Adipocyte (in vitro differentiated cells): Measurements from ENCODE around the gene CFAP100.
A peak's percentile ranks its signal among the peaks of the same experiment; 100 is the strongest.

Experiments used
- DNase-seq: peaks from one replicate; pipeline ENCODE4 v3.0.0-alpha.2; 2015; ENCODE audit warnings: low read depth
- H3K27me3 ChIP-seq: replicated peaks from 2 replicates; pipeline ENCODE4 v1.7.0; 2013; ENCODE audit warnings: mild to moderate bottlenecking, low read length, moderate library complexity; ENCODE audit not compliant: control insufficient read depth, insufficient read depth
- H3K36me3 ChIP-seq: 2 replicates; pipeline ENCODE4 v1.7.0; 2013; ENCODE audit warnings: low read length, mild to moderate bottlenecking, moderate library complexity; ENCODE audit not compliant: control insufficient read depth, insufficient read depth, severe bottlenecking
- H3K4me1 ChIP-seq: 2 replicates; pipeline ENCODE4 v1.7.0; 2013; ENCODE audit warnings: mild to moderate bottlenecking, low read length, moderate library complexity; ENCODE audit not compliant: control insufficient read depth, insufficient read depth
- H3K4me3 ChIP-seq: 2 replicates; pipeline ENCODE4 v1.7.0; 2013; ENCODE audit warnings: mild to moderate bottlenecking, low read length, moderate library complexity
- H3K9ac ChIP-seq: 2 replicates; pipeline ENCODE4 v1.7.0; 2013; ENCODE audit warnings: mild to moderate bottlenecking, low read length, moderate library complexity
- H3K9me3 ChIP-seq: 2 replicates; pipeline ENCODE4 v1.7.0; 2013; ENCODE audit warnings: mild to moderate bottlenecking, low read length, moderate library complexity; ENCODE audit not compliant: control insufficient read depth

The CFAP100 gene

DNA sequence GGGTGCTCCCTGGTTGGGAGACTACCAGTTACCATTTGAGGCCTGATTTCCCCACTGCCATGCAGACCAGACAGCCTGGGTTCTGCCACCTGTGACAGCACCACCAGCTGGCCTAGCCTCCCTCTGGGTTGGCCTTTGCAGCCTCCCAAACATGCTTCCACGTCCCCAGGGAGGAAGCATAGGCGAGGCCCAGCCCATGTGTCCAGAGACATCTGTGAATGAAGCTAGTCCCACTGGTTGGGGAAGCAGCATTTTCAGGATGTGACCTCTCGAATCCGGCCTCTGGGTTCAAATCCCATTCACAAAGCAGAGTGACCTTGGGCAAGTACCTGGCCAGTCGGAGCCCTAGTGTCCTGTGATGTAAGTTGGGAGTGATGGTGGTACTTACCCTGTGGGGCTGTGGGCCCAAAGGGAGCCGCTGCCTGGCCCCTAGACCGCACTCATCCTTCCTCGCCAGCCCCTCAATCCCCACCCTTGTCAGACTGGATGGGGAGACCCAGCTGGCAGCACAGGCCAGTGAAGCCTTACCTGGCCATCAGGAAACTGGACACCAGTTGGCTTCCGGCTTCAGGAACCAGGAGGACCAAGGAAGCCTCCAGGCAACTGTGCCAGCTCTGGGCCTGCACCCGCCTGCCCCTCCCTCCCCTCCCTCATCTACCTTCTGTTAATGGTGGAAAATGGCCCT is 43.5 kb upstream of the CFAP100 start:
- Histone ChIP-seq H3K27me3 (no peaks in the 10 kb centered on the region), H3K36me3 (peaks cover 64% of the 10 kb centered on the region), H3K9me3 (no peaks in the 10 kb centered on the region), H3K4me1 (peaks cover 94% of the 10 kb centered on the region), H3K9ac (peak overlapping the region; percentile 96), H3K4me3 (no peak overlapping the region)
- no peak for DNase-seq

DNA sequence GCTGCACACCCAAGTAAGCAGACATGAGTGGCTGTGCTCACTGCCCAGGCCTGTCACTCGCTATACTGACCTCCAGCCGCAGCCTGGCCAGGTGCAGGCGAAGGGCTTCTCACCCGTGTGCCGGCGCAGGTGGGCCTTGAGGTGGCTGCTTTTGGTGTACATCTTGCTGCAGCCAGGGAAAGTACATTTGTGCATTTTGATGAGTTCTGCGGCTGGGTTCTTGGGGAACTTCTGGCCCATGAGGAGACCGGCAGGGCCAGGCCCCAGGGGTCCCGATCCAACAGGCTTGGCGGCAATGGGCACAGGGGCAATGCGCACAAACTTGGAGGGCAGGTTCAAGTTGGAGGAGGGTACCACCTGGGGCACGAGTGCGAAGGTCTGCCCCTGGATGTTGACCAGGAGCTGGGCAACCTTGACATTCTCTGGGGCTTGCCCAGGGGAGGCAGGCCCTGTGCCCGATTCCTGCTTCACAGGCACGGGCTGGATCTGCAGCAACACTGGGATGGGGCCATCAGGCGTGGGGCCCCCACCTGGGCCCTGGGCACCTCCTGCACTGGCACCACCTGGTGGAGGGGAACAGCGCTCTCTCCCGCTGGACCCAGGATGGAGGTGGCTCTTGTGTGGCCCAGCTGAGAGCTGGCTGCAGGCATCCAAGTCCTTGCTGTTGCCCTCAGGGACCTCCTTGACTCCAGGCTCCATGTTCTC is 42.8 kb upstream of the CFAP100 start:
- DNase-seq, result no peak
- no peaks in the 10 kb centered on the region for H3K27me3 ChIP-seq
- H3K4me1 ChIP-seq, result peaks cover 88% of the 10 kb centered on the region
- peak overlapping the region; percentile 96 for H3K9ac ChIP-seq
- H3K4me3 ChIP-seq, result no peak overlapping the region
- H3K9me3 ChIP-seq, result no peaks in the 10 kb centered on the region
- H3K36me3 ChIP-seq, result peaks cover 57% of the 10 kb centered on the region

DNA sequence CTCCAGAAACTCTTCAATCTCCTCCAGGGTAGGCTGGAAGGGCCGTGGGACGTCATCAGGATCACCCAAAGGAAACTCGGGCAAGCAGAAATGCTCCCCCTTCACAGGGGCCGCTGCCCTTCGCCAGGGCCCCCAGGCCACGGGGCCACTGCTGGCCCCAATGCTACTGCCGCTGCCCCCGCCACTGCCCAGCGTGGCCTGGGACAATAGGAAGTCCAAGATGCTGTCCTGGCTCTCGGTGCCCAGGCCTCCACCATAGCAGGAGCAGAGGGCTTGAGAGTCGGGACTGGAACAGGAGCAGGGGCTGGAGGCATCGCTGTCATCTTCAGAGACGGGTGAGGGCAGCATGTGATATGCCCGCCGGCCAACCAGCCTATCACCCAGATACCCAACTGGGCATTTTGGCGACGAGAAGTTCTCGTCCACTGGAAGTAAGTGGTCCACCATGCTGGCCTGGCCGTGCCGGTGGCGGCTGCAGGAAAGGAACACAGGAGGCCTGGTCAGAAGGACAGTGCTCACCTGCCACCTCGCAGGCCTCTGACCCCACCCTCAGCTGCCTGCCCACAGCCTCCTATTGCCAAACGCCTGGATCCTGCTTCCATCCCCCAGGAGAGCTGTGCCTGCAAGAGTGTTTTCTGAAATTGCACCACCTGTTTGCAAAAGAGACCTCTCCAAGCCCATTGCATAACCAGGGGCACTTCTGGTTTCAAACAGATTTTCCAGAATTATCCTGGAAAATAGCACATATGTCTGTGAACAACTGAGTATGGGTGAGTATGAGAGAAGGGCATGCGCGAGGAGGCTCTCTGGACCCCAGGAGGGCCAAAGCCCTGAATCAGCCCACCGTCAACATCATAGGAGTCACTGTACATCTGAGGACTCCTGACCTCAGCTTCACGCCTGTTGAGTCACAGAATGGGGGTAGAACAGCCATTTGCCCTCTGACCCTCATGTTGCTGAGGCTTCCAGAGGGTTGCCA is 41.9 kb upstream of the CFAP100 start:
- Histone ChIP-seq H3K4me1 (peaks cover 82% of the 10 kb centered on the region), H3K4me3 (peak overlapping the region; percentile 39), H3K9me3 (no peaks in the 10 kb centered on the region), H3K27me3 (no peaks in the 10 kb centered on the region), H3K36me3 (peaks cover 49% of the 10 kb centered on the region), H3K9ac (peak overlapping the region; percentile 96)
- DNase-seq, result no peak

DNA sequence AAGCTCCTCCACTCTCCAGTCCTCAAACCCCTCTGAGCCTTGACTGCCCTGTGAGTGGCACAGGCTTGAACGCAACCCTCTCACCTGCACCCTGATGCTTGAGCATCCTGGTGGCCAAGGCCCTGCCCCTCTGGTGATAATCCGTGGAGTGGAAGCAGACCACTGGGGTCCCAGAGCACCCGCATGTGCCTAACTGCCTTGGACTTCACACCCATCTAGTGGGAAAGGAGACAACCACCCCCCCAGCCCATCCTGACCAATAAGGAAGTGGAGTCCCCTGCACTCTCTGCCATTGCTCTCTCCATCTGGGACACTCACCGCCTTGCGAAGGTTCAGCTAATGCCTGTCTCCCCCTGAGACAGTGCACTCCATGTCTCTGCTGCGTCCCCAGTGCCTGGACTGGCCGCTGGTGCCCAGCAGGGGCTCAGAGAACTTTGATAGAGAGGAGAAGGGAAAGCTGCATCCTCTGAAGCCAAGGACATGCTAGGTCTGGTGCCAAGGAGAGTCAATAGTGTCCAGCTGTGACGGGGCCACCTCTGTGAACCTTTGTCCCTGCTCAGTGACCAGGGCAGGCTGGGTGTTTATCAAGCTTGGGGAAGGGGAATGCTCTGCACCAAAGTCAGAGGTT is 40.9 kb upstream of the CFAP100 start:
- H3K9me3 ChIP-seq, result no peaks in the 10 kb centered on the region
- peaks cover 7% of the 10 kb centered on the region for H3K27me3 ChIP-seq
- DNase-seq, result no peak
- peak overlapping the region; percentile 96 for H3K9ac ChIP-seq
- peaks cover 82% of the 10 kb centered on the region for H3K4me1 ChIP-seq
- peaks cover 38% of the 10 kb centered on the region for H3K36me3 ChIP-seq
- H3K4me3 ChIP-seq, result peak overlapping the region; percentile 39

DNA sequence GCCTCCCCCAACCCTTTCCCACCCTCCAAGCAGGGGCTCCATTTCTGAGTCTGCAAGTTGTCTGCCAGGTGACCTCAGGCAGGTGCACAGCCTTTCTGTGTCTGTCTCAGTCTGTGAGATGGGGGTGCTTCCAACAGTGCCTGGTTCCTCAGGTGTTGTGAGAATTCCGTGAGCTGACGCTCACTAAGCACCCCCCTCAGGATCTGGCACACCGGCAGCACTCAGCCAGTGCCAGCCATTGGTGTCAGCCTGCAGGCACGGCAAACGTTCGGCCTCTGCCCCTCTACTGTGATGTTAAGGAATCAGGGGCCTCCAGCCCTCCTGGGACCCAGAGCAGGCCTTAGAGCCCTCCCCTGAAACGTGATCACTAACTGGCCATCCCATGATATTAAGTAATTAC is 39.9 kb upstream of the CFAP100 start:
- Histone ChIP-seq H3K27me3 (peaks cover 13% of the 10 kb centered on the region), H3K4me1 (peaks cover 74% of the 10 kb centered on the region), H3K9ac (peak overlapping the region; percentile 96), H3K36me3 (peaks cover 30% of the 10 kb centered on the region), H3K4me3 (peak overlapping the region; percentile 92), H3K9me3 (peaks cover 8% of the 10 kb centered on the region)
- no peak for DNase-seq

DNA sequence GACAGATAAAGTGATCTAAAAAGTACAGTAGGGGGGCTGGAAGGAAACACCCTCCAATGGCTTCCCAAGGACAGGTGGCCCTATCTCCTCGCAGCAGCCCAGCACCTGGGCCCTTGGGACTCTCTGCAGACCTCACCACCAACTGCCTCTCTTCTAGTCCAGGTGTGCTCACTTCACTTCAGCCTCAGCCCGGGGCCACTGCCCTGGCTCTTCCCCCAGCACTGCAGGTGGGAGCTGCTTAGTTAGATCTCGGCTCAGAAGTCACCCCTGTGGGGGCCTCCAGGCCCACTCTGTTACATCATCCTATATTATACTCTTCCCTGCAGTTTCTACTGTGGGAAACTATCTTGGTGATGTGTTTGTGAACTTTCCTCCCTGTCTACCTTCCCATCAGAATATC is 39.5 kb upstream of the CFAP100 start:
- Histone ChIP-seq H3K4me3 (peak overlapping the region; percentile 92), H3K9ac (peak overlapping the region; percentile 96), H3K36me3 (peaks cover 25% of the 10 kb centered on the region), H3K4me1 (peaks cover 70% of the 10 kb centered on the region), H3K27me3 (peaks cover 17% of the 10 kb centered on the region), H3K9me3 (peaks cover 11% of the 10 kb centered on the region)
- no peak for DNase-seq

DNA sequence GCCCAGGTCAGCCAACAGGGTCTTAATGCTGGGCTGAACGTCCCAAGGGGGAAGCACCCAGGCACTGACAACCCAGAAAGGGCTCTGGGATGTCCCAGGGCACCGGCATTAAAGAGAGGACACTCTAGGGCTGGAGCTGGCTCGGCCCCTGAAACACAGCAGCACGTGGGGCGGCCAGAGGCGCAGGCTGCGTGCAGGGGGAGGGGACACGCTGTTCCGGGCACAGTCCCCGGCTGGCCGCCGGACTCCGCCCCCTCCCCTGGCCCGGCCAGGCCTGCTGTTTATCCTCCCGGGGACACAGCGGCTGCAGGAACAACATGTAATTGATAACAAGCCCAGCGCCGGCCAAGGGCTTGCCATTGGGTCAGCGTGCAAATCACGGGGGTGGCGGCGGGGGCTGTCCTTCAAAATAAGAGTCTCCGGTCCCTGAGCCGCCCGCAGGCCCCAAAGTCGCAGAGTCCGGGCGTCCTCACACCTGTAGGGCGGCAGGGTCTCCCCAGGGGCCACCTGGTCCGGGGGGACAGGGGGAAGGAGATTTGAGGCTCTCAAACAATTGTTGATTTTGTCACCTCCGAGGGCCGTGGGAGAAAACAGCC is 38.8 kb upstream of the CFAP100 start:
- peak; percentile 92 for DNase-seq
- peaks cover 19% of the 10 kb centered on the region for H3K36me3 ChIP-seq
- peak overlapping the region; percentile 96 for H3K9ac ChIP-seq
- H3K27me3 ChIP-seq, result peaks cover 24% of the 10 kb centered on the region
- peaks cover 64% of the 10 kb centered on the region for H3K4me1 ChIP-seq
- peaks cover 13% of the 10 kb centered on the region for H3K9me3 ChIP-seq
- peak overlapping the region; percentile 92 for H3K4me3 ChIP-seq

DNA sequence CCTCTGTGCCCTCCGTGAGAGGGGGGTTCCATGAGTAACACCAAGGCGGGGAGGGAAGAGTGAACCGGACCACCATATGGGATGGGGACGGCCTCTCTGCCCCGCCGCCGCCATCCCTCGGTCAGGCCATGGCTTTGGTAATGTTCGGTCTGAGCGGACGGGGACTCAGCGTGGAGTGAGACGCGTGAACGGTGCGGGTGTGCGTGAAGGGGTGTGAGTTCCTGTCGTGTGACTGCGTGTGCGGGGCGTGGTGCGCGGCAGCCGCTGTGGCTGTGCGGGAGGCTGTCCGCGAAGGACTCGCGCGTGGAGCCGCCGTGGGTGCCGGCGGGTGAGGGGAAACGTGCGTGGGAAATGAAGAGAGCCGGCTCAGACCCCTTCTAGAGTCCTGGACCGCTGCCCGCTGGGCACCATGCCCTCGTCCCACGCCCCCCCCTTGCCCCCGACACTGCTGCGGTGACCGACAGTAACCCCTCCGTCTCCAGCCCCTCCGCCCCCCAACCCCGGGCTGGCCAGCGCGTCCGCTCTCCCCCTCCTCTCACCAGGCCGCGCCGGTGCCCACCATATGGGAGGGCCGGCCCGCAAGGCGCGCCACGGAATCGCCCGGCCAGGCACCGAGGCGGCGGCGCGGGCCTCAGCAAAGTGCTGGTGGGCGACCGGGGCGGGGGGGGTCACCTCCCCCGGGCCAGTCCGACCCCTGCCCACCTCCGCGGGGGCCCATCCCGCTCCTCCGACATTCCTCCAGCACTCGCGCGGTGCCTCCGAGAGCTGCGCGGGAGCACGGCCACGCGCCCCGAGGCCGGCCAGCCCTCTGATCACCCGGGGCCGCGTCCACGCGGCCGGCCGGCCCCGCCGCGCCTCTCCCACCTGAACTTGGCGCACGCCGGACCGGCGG is 38.1 kb upstream of the CFAP100 start:
- H3K9me3 ChIP-seq, result peaks cover 13% of the 10 kb centered on the region
- H3K4me1 ChIP-seq, result peaks cover 56% of the 10 kb centered on the region
- H3K36me3 ChIP-seq, result peaks cover 12% of the 10 kb centered on the region
- DNase-seq, result peak; percentile 60
- H3K9ac ChIP-seq, result peak overlapping the region; percentile 96
- H3K27me3 ChIP-seq, result peaks cover 30% of the 10 kb centered on the region
- peak overlapping the region; percentile 92 for H3K4me3 ChIP-seq

DNA sequence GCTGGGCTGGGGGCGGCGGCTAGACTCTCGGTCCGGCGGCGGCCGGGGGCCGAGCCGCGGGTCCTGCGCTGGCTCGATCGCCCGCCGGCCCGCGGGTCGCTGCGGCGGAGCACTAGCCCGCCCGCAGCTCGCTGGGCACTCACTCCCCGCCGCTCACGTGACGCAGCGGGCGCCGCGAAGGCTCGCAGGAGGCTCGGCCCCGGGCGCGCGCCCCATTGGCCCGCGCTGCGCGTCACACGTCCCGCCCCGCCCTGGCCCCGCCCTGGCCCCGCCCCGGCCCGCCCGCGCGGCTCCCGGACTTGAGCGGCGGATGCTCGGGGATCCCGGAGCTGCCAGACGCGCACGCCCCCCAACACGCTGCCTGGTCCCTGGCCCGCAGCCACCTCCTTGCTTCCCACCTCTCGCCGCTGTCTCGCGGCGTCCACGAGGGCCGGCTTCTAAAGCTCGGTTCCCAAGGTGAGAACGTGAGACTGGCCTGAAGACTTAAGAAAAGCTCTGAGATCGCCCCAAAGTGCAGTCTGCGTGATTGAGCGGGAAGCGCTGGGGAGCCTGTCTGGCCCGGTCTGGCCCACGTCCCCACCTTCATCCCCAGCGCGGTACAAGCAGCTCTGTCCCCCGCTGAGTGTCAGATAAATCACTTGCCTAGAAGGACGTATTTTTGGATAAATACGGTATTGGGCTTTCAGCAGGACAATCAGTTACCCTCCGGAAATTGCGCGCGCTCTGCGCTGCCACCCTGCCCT is 37.2 kb upstream of the CFAP100 start, which contains the start of gene KLF15:
KLF15 (minus strand) TSS at position 114 of the 743 bp plus-strand sequence. CDS start 4,486 bp downstream, outside the sequence.
- Histone ChIP-seq H3K9me3 (peaks cover 13% of the 10 kb centered on the region), H3K4me1 (peaks cover 48% of the 10 kb centered on the region), H3K9ac (peak within 1 kb of the TSS; percentile 96), H3K36me3 (peaks cover 3% of the 10 kb centered on the region), H3K27me3 (peaks cover 34% of the 10 kb centered on the region), H3K4me3 (peak within 1 kb of the TSS; percentile 92)
- peak; percentile 96 for DNase-seq
